HG03442 (cell line): Measurements from ENCODE around the gene MED31.
"Not testable (repeated sequence)": the region's sequence is repeated elsewhere in the genome, so short reads cannot be mapped to it uniquely, and the experiment has no call there.

Experiments used
- ATAC-seq: cut with Tn5 transposase; IDR thresholded peaks from one replicate; pipeline ENCODE4 v1.9.1; 2021; ENCODE audit warnings: mild to moderate bottlenecking, moderate library complexity; ENCODE audit not compliant: unreplicated experiment

The MED31 gene

GRCh38 chr17:6651354-6651918, at the start of gene MED31, which contains the start of gene C17orf100:
TSS of gene MED31 (minus strand) at chr17:6651605. CDS start at chr17:6651528, 77 bp downstream.
TSS of gene C17orf100 (plus strand) at chr17:6651762. CDS start at chr17:6651914, 152 bp downstream.
- ATAC-seq: peak; percentile 80

GRCh38 chr17:6700948-6701307, 49.5 kb upstream of the MED31 start:
- ATAC-seq: no peak

- ATAC-seq: no peak
Observed at GRCh38 chr17:6699997-6700947, 48.9 kb upstream of the MED31 start.

- no peak for ATAC-seq
Observed at GRCh38 chr17:6698004-6698403, 46.6 kb upstream of the MED31 start.

GRCh38 chr17:6696906-6697305, 45.5 kb upstream of the MED31 start:
- ATAC-seq: no peak

- ATAC-seq: no peak
Observed at GRCh38 chr17:6695565-6695964, 44.2 kb upstream of the MED31 start.

GRCh38 chr17:6695051-6695450, 43.6 kb upstream of the MED31 start:
- no peak for ATAC-seq

- ATAC-seq: not testable (repeated sequence)
Observed at GRCh38 chr17:6691958-6692357, 40.6 kb upstream of the MED31 start.

GRCh38 chr17:6691546-6691945, 40.1 kb upstream of the MED31 start:
- ATAC-seq: no peak

- no peak for ATAC-seq
Observed at GRCh38 chr17:6690641-6691040, 39.2 kb upstream of the MED31 start.

- ATAC-seq: no peak
Observed at GRCh38 chr17:6688944-6689343, 37.5 kb upstream of the MED31 start.

GRCh38 chr17:6686026-6686425, 34.6 kb upstream of the MED31 start:
- no peak for ATAC-seq

- no peak for ATAC-seq
Observed at GRCh38 chr17:6684881-6685767, 33.7 kb upstream of the MED31 start.

GRCh38 chr17:6684460-6684783, 33.0 kb upstream of the MED31 start:
- no peak for ATAC-seq

GRCh38 chr17:6683730-6684459, 32.5 kb upstream of the MED31 start:
- no peak for ATAC-seq

- ATAC-seq: no peak
Observed at GRCh38 chr17:6683081-6683684, 31.8 kb upstream of the MED31 start.

- ATAC-seq: no peak
Observed at GRCh38 chr17:6682339-6682738, 30.9 kb upstream of the MED31 start.

- ATAC-seq: no peak
Observed at GRCh38 chr17:6681671-6682070, 30.3 kb upstream of the MED31 start.

GRCh38 chr17:6681176-6681575, 29.8 kb upstream of the MED31 start:
- ATAC-seq: no peak

- no peak for ATAC-seq
Observed at GRCh38 chr17:6679241-6679640, 27.8 kb upstream of the MED31 start.
